Stimulated activated CD4-positive, alpha-beta T cell treated with anti-CD3 and anti-CD28 coated beads, Interleukin-12 subunit alpha, Interleukin-12 subunit beta, amount 100 ng/mL, for 48 hours (primary cell): ENCODE data around the gene PCNX2.

Experiments used
- DNase-seq, 3 donors: peaks; one replicate each; pipeline ENCODE4 v3.0.0-alpha.2; 2020; ENCODE audit warnings: low read depth in 2 of 3, low spot score in 1 of 3

The PCNX2 gene

DNA sequence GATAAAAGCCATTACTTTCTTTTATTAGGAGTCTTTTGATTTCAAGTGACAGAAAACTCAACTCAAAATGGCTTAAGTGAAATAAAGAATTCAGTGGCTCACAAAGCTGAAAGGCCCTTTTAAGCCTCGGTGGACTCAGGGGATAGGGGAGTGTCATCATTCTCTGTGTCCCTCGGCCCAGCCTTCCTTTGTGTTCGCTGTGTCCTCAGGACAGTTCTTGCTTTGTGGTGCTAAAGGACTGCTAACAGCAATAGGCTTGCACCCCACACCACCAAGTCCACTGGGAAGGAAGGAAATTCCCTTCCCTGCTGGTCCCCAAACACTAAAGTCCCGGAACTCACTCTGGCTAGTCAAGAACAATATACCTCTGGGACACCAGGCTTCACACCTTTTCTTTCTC, 216.0 kb downstream of the PCNX2 start:
- no peak for DNase-seq

DNA sequence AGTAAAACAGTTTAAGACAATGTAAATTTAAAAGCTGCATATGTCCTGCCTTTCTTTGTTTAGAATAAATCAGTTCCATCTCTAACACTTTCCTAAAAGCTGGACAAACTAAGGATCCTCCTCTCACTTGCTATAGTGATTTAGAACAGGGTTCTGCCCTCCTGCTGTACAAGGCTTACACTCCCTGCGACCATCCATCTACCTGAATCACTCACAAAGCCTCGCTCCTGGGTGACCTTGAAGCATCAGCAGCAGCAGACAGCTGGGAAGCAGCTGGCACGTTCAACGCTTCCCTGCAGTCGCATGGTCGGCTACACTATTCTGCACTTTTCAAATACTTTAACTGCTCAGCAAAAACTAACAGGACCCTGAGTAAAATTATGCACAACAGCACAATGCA, 217.1 kb downstream of the PCNX2 start:
- no peak for DNase-seq

- DNase-seq, result no peak
These were observed 219.6 kb downstream of the PCNX2 start for GRCh38 chr1:233075915-233076295.

- no peak for DNase-seq
These were observed 229.4 kb downstream of the PCNX2 start for GRCh38 chr1:233066087-233066486.

GRCh38 chr1:233065685-233066084, 229.8 kb downstream of the PCNX2 start:
- no peak for DNase-seq

- no peak for DNase-seq
These were observed 230.5 kb downstream of the PCNX2 start for GRCh38 chr1:233064988-233065387.

GRCh38 chr1:233063462-233063861, 232.1 kb downstream of the PCNX2 start:
- no peak for DNase-seq

DNA sequence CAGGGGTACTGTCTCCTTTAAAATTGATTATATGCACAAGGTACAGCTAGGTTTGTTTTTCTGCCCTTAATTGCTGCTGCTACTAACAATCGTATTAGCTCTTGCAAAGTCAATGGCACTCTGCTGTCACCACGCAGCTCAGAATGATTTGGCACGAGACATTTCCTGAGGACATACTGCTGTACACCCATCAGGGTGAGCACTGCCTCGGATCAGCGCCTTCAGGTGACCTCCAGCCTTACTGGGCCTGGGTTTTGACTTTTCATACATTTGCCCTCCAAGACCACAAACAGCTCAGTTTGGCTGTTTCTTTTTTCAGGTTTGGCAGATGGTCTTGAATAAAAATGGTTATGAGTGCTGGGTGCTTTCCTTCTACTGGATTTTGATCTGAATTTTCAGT, 234.3 kb downstream of the PCNX2 start:
- no peak for DNase-seq

DNA sequence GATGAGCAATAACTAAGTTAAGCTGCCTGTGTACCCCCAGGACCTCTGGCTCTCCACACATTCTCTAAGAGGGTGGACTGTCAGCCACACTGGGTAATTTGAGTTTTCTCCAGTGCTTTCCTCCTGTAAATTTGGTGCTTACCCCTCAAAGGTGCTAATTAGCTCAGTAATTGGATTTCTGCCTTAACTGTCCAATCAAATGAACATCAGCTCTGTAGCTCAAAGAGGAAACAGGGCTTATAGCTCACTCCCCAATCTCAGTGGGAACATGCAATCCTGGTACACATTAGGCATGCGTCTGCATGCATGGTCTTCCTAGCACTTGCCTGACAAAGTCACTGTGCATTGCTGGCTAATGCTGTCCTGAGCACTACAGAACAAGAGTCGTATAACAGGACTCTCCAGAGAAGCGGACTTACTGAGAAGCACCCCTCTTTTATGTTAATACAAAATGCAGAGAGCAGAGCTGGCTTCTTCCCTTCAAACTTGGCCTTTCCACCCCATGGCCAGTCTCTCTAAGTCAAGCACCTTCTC, 235.0 kb downstream of the PCNX2 start:
- DNase-seq, result no peak

GRCh38 chr1:233057836-233058235, 237.7 kb downstream of the PCNX2 start:
- no peak for DNase-seq

GRCh38 chr1:233055879-233056641, 239.5 kb downstream of the PCNX2 start:
- no peak for DNase-seq

DNA sequence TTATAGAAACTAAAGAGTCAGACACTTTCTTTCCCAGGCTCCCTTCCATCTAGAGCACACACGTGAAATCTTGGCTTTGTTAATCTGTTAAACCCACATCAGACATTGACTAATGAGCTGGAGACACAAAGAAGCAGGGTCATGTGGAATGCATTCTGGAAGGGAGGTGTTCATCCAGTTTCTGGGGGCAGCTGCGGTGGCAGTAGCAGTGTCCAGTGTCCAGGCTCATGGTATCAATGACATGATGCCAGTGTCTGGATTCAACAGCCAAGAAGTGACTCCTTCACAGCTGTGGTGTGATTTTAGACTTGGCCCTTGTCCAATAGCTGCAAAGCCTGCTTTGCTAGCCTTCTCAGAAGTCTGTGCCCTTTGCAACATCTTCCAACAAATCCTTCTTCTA, 249.9 kb downstream of the PCNX2 start:
- no peak for DNase-seq

- no peak for DNase-seq
These were observed 252.7 kb downstream of the PCNX2 start for GRCh38 chr1:233042834-233043233.

GRCh38 chr1:233040494-233040893, 255.0 kb downstream of the PCNX2 start:
- DNase-seq, result no peak

- no peak for DNase-seq
These were observed 256.9 kb downstream of the PCNX2 start for GRCh38 chr1:233038581-233038980.

DNA sequence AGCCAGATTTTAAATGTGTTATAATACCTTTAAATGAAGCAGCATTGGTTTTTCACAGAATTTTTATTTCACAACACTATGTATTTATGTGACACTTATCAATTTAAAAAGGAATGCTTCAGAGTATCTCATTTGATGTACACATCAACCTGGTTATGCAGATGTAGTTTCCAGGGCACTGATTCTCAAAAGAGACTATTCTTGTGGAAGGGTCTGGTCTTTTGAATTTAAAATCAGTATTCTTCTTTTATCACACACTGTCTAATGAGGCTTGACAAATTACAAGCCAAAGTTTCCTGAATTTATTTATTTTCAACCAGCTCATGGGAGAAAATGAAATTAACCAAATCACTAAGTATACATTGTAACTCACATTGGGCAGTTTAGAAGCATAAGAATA, 257.7 kb downstream of the PCNX2 start:
- DNase-seq, result no peak

DNA sequence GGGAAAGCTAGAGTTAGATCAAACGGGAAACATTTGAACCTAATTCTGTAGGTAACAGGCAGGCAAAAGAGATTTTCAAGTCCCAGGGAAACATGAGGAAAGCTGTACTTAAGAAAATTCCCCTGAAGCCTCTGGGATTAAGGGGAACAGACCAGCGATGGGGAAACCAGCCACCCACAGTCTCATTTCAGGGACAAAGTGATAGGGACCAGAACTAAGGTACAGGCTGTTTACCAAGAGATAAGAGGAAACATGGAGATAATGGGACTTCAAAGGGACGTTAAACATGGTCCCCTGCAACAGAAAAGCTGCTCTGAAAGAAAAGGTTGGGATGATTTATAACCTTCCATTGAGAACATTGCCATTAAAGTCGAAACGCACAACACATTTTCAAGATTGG, 260.7 kb downstream of the PCNX2 start:
- no peak for DNase-seq

GRCh38 chr1:233033361-233033760, 262.2 kb downstream of the PCNX2 start:
- DNase-seq, result no peak

DNA sequence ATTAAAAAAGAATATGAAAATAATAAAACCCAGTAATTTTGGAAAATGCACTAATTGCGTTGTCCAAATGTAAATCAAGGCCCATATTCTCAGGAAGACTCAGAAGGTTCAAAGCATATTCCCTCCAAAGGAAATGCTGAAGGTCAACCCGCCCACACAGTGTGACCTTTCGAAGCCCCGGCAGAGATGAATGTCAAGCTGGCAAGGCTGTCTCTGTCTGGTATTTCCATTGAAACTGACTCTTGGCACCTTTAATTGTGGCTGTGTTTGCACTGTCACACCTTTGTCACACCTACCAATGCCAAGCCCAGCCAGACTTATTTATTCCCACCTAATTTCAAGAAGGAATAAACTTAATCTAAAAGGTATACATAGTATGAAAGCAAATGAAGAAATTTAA, 262.6 kb downstream of the PCNX2 start:
- DNase-seq, result no peak

DNA sequence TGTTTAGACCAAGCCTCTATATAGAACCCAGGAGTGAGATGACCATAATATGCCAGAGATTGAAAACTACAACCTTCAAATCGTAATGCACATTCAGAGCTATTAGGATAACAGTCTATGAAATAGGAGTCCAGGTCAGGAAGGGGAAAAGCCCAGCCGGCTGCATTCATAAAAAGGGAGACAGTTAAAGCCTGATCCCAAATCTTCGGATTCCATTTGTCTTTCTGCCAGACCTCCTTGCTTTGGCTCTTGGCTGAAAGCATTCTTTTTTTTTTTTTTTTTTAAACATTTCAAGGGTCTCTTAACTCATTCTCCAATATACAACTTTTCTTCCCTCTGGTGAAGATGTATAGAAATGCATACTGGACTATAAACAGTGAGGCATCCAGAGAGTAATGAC, 264.0 kb downstream of the PCNX2 start:
- no peak for DNase-seq

DNA sequence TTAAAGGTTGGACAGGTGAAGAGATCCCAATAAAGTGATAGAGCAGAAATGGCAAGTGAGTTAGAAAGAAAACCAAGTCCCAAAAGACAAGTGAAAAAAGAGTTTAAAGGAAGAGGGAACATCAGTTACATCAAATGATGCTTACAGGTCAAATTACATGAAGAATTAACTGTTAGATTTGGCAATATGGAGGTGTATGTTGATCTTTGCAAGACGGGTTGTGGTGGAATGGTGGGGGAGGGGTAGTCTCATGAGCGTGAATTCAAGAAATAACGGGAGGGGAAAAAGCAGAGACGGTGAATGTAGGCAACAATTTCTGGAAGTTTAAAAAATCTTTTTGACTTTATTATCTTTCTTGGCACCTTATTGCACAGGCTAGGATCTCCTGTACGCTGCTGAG, 268.5 kb downstream of the PCNX2 start:
- DNase-seq, result no peak

GRCh38 chr1:233025567-233025966, 270.0 kb downstream of the PCNX2 start:
- DNase-seq, result no peak

GRCh38 chr1:233025157-233025556, 270.4 kb downstream of the PCNX2 start:
- no peak for DNase-seq
